ENCODE data around the gene CYP46A1. TPM values are rescaled to one million over a fixed set of nuclear protein-coding genes. Genes with fewer than 3 reads are reported as not detected.
"Not testable (repeated sequence)": the region's sequence is repeated elsewhere in the genome, so short reads cannot be mapped to it uniquely, and the experiment has no call there.

Gene CYP46A1
- total RNA-seq, 4 donors from 2014 or later = 0.18 to 2.2 (median 0.45) TPM

DNA sequence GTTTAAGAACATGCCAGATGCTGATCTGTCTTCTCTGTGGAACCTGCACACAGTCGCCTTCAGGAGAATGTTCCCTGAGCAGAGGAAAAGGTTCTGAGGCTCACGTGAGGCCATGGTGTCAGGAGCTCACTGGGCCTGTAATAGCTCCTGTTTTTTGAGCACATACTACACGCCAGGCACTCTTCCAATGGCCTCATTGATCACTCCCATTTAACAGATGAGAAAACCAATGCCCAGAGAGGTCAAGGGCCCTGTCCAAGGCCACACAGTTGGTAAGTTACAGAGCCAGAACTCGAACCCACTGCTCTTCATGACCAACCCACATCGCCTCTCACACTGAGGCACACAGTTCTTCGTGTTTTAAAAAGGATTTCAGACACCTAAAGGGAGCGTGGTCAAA is 46.5 kb upstream of the CYP46A1 start:
- H3K4me1 ChIP-seq = no peaks in the 10 kb centered on the region
- H3K4me3 ChIP-seq = no peak overlapping the region
- no peak for TF ChIP-seq POLR2A (IDR thresholded peaks at IDR 0.05)
- TF ChIP-seq, protein P1, sequence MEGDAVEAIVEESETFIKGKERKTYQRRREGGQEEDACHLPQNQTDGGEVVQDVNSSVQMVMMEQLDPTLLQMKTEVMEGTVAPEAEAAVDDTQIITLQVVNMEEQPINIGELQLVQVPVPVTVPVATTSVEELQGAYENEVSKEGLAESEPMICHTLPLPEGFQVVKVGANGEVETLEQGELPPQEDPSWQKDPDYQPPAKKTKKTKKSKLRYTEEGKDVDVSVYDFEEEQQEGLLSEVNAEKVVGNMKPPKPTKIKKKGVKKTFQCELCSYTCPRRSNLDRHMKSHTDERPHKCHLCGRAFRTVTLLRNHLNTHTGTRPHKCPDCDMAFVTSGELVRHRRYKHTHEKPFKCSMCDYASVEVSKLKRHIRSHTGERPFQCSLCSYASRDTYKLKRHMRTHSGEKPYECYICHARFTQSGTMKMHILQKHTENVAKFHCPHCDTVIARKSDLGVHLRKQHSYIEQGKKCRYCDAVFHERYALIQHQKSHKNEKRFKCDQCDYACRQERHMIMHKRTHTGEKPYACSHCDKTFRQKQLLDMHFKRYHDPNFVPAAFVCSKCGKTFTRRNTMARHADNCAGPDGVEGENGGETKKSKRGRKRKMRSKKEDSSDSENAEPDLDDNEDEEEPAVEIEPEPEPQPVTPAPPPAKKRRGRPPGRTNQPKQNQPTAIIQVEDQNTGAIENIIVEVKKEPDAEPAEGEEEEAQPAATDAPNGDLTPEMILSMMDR (IDR thresholded peaks at IDR 0.05 in 4 of 5, conservative IDR thresholded peaks at IDR 0.05 in 1 of 5) = no peak
- no peaks in the 10 kb centered on the region for H3K27me3 ChIP-seq
- no peaks in the 10 kb centered on the region for H3K36me3 ChIP-seq
- in situ Hi-C loops (cut with MboI; ENCODE audit: low sequenced_read_pairs in 4 of 4) = loop anchor here in 1 of 4 donors (10.0 kb wide), 1 partner anchor 113 kb away; no protein-coding TSS in a partner anchor
- DNase-seq (no peak), ATAC-seq (no peak)
- H3K27ac ChIP-seq = no peak overlapping the region
- no peaks in the 10 kb centered on the region for H3K9me3 ChIP-seq
- intact Hi-C loops (cut with DNase I; ENCODE audit: low total_unique reads) = no loop called here

DNA sequence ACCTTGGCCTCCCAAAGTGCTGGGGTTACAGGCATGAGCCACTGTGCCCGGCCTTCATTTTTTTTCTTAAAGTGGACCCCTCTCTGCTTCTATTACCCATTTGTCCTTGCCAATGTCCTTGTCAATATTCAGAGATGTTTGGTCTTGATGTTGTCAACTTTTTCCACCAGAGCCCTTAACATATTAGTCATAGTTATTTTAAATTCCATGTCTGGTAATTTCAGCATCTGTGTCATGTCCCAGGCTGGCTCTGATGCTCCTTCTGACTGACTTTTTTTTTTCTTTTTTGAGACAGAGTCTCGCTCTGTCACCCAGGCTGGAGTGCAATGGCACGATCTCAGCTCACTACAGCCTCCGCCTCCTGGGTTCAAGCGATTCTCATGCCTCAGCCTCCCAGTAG is 41.3 kb upstream of the CYP46A1 start:
- DNase-seq; intact Hi-C loops (cut with DNase I; ENCODE audit: low total_unique reads); H3K36me3 ChIP-seq; in situ Hi-C loops (cut with MboI; ENCODE audit: low sequenced_read_pairs in 4 of 4); H3K4me1 ChIP-seq; H3K9me3 ChIP-seq; ATAC-seq; H3K4me3 ChIP-seq; H3K27ac ChIP-seq: not testable (repeated sequence)
- peaks cover 4 to 14% (median 14%) of the 10 kb centered on the region in 3 donors for H3K27me3 ChIP-seq

DNA sequence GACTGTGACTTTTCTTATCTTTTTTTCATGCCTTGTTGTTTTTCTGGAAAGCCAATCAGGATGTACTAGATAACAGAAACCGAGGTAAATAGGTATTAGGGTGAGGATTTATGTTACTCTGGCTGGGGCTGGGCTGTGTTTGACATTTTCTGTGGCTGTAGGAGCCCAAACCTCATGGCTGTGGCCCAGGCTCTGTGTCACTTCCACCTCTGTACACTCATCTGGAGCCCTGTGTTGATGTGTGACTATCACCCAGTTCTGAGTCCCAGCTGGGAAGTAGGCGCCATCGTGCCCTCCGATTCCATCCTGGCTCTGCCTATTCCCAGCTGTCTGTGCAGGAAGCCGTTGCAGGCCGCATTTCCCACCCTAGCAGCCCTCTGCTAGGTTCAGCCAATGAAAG is 40.8 kb upstream of the CYP46A1 start:
- DNase-seq (no peak), ATAC-seq (no peak)
- Histone ChIP-seq H3K9me3 (no peaks in the 10 kb centered on the region), H3K27me3 (peaks cover 4 to 14% (median 14%) of the 10 kb centered on the region in 3 donors), H3K4me3 (no peak overlapping the region), H3K27ac (no peak overlapping the region), H3K4me1 (no peaks in the 10 kb centered on the region), H3K36me3 (no peaks in the 10 kb centered on the region)
- intact Hi-C loops (cut with DNase I; ENCODE audit: low total_unique reads) (no loop called here), in situ Hi-C loops (cut with MboI; ENCODE audit: low sequenced_read_pairs in 4 of 4) (no loop called here)
- TF ChIP-seq, protein P1 (IDR thresholded peaks at IDR 0.05 in 4 of 5, conservative IDR thresholded peaks at IDR 0.05 in 1 of 5) = no peak
- TF ChIP-seq POLR2A (IDR thresholded peaks at IDR 0.05) = no peak

DNA sequence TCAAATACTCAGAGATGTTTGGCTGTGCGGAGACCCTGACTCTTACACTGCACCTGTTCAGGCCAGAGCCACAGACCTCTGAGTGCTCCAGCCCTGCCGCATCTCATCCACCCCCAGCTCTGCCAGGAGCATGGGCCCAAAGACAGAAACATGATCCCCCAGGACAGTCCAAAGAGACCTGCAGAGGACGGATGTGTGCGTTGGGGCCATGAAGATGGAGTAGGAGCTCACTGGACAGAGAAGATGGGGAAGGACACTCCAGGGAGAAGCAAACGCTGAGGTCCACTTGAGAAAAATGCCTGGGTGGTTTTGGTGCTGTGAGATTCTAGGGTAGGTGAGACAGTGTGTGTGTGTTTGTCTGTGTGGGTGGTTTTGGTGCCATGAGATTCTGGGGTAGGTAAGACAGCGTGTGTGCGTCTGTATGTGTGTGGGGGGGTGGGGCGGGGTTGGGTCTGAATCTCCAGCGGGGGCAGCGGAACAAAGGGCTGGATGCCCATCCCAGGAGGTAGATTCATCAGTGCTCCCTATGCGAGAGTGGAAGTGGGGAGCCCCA is 40.0 kb upstream of the CYP46A1 start:
- ATAC-seq = no peak
- no peaks in the 10 kb centered on the region for H3K36me3 ChIP-seq
- no peak overlapping the region for H3K27ac ChIP-seq
- no peak overlapping the region for H3K4me3 ChIP-seq
- DNase-seq = no peak
- TF ChIP-seq POLR2A (IDR thresholded peaks at IDR 0.05) = no peak
- TF ChIP-seq, protein P1 (IDR thresholded peaks at IDR 0.05 in 4 of 5, conservative IDR thresholded peaks at IDR 0.05 in 1 of 5) = no peak
- H3K27me3 ChIP-seq = peaks cover 4 to 14% (median 14%) of the 10 kb centered on the region in 3 donors
- no peaks in the 10 kb centered on the region for H3K4me1 ChIP-seq
- intact Hi-C loops (cut with DNase I; ENCODE audit: low total_unique reads) (no loop called here), in situ Hi-C loops (cut with MboI; ENCODE audit: low sequenced_read_pairs in 4 of 4) (no loop called here)
- no peaks in the 10 kb centered on the region for H3K9me3 ChIP-seq

DNA sequence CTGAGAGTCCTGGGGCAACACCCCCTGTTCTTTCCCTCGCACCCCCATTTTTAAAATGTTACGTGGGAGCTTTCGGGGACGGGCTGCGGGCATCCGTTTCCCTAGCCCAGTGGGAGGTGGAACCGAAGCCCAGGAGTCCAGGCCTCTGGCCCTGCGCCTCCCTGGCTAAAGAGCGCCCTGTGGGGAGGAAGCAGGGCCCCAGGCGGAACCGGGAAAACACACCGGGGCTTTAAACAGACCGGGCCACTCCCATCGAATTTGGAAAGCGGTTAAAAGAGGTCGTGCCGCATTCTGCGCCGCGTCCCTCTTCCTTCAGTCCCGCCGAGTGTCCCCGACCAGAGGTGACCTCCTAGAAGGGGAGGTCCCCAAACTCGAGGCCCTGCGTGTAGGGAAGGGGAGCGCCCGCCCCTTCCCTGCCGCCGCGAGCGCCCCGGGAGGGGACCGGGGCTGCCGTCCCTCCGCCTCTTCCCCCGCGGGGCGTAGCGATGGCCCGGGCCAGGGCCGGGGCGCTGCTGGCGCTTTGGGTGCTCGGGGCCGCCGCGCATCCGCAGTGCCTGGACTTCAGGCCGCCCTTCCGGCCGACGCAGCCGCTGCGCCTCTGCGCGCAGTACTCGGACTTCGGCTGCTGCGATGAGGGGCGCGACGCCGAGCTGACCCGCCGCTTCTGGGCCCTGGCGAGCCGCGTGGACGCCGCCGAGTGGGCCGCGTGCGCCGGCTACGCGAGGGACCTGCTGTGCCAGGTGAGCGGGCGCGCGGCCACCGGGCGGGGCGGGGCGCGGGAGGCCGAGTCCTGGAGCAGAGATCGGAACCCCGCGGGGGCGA is 39.2 kb upstream of the CYP46A1 start, which contains the start of gene HHIPL1:
TSS of gene HHIPL1 (plus strand) at position 407 of the 822 bp plus-strand sequence. CDS start at position 486, 79 bp downstream.
- H3K4me1 ChIP-seq = no peaks in the 10 kb centered on the region
- ATAC-seq = no peak
- no peak within 1 kb of the TSS for H3K27ac ChIP-seq
- no peaks in the 10 kb centered on the region for H3K9me3 ChIP-seq
- intact Hi-C loops (cut with DNase I; ENCODE audit: low total_unique reads) = no loop called here
- H3K4me3 ChIP-seq = peak within 1 kb of the TSS; percentile 28 to 56 (median 40)
- TF ChIP-seq, protein P1 (IDR thresholded peaks at IDR 0.05 in 4 of 5, conservative IDR thresholded peaks at IDR 0.05 in 1 of 5) = no peak
- TF ChIP-seq POLR2A (IDR thresholded peaks at IDR 0.05) = no peak
- in situ Hi-C loops (cut with MboI; ENCODE audit: low sequenced_read_pairs in 4 of 4) = no loop called here
- peaks cover 4 to 14% (median 14%) of the 10 kb centered on the region in 3 donors for H3K27me3 ChIP-seq
- no peak for DNase-seq
- H3K36me3 ChIP-seq = no peaks in the 10 kb centered on the region
